Esophagus squamous epithelium (tissue), 5 donors: Measurements from ENCODE around the gene CD4. TPM values are rescaled to one million over a fixed set of nuclear protein-coding genes. Genes with fewer than 3 reads are reported as not detected.

Source experiments
- DNase-seq: peaks from one replicate; lab custom pipeline; 2025; lab: John Stamatoyannopoulos, UW
- H3K27ac ChIP-seq, 4 donors: fragments of 200-600 bp; sonication (generic); one replicate each; pipeline ENCODE4 v1.5.1; 2016 to 2019; ENCODE audit warnings: mild to moderate bottlenecking in 1 of 4
- H3K27me3 ChIP-seq, 4 donors: fragments of 200-600 bp; sonication (generic); 1 replicate in 3 of 4; 2 replicates in 1 of 4; pipeline versions ENCODE4 v1.5.1 to v1.6.0; 2017 to 2021; ENCODE audit warnings: antibody characterized with exemption in 1 of 4
- H3K36me3 ChIP-seq, 3 donors: fragments of 200-600 bp; sonication (generic); one replicate each; pipeline ENCODE4 v1.5.1; 2016 to 2019
- H3K4me1 ChIP-seq, 3 donors: fragments of 200-600 bp; sonication (generic); one replicate each; pipeline ENCODE4 v1.5.1; 2017 to 2019
- H3K4me3 ChIP-seq, 4 donors: fragments of 200-600 bp; sonication (generic); 1 replicate in 3 of 4; 2 replicates in 1 of 4; pipeline ENCODE4 v1.5.1; 2016 to 2019; ENCODE audit warnings: mild to moderate bottlenecking in 2 of 4, moderate library complexity in 1 of 4
- H3K9me3 ChIP-seq, 3 donors: fragments of 200-600 bp; sonication (generic); one replicate each; pipeline ENCODE4 v1.5.1; 2016 to 2019
- CTCF ChIP-seq, 6 experiments: fragments of 450-650 bp in 4 of 6; fragments of 200-600 bp in 2 of 6; sonication (generic) in 2 of 6; IDR thresholded peaks; one replicate each; pipeline ENCODE4 v1.5.1; 2016 to 2019; ENCODE audit warnings: antibody characterized with exemption in 6 of 6, mild to moderate bottlenecking in 4 of 6, moderate library complexity in 4 of 6
- POLR2A ChIP-seq, 4 donors: fragments of 450-650 bp; IDR thresholded peaks; one replicate each; pipeline ENCODE4 v1.6.1; 2017; ENCODE audit warnings: antibody characterized with exemption in 4 of 4, mild to moderate bottlenecking in 4 of 4, moderate library complexity in 3 of 4
- WGBS, 2 donors: methylation state at CpG; one replicate each; pipeline ENCODE4 v1.1.5; 2018; 5-methylcytosine and 5-hydroxymethylcytosine counted together
- intact Hi-C: fragments of 100-400 bp; cut with DNase I; formaldehyde crosslinking; loops from one replicate; pipeline ENCODE4 v1.15.0; 2022
- total RNA-seq, 4 donors: library from RNA; depleted of rRNA; stranded (reverse); fragments of >200 nt; gene quantifications; one replicate each; pipeline ENCODE4 v1.1.0, GENCODE V29; 2016
- donor health status: DM: yes; HTN: yes; CAD: no.

CD4 gene
- total RNA-seq, 4 donors from 2014 or later: 1.2 to 11.8 (median 5.0) TPM

GRCh38 chr12:6786416-6787094 lies 2.8 kb upstream of the CD4 start:
- Histone ChIP-seq H3K9me3 (no peaks in the 10 kb centered on the region), H3K4me1 (peaks cover 0 to 8% (median 0%) of the 10 kb centered on the region in 3 donors), H3K4me3 (no peak overlapping the region), H3K27me3 (no peaks in the 10 kb centered on the region), H3K27ac (no peak overlapping the region), H3K36me3 (no peaks in the 10 kb centered on the region)
- intact Hi-C loops: no loop called here
- 72 to 79% methylated on average over 9 of the region's 9 CpGs for WGBS, 2 donors
- TF ChIP-seq POLR2A (IDR thresholded peaks at IDR 0.05) (no peak), CTCF (IDR thresholded peaks at IDR 0.05) (no peak)
- no peak for DNase-seq

DNA sequence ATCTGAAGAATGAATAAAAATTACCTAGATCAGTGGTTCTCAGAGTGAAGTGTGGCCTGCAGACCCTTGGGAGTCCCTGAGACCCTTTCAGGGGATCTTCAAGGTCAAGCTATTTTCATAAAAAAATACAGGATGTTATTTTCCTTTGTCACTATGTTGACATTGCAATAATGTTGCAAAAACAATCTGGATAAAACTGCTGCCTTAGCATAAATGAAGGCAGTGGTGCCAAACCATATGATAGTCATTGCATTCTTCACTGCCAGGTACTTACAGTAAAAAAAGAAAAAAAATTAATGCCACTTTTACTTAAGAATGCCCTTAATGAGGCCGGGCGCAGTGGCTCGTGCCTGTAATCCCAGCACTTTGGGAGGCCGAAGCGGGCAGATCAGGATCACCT lies 2.0 kb upstream of the CD4 start:
- Histone ChIP-seq H3K4me3 (no peak overlapping the region), H3K4me1 (peaks cover 0 to 8% (median 0%) of the 10 kb centered on the region in 3 donors), H3K27me3 (no peaks in the 10 kb centered on the region), H3K9me3 (no peaks in the 10 kb centered on the region), H3K36me3 (no peaks in the 10 kb centered on the region), H3K27ac (no peak overlapping the region)
- intact Hi-C loops: no loop called here
- DNase-seq: no peak
- TF ChIP-seq CTCF (IDR thresholded peaks at IDR 0.05) (no peak), POLR2A (IDR thresholded peaks at IDR 0.05) (no peak)
- WGBS, 2 donors: 88 to 90% methylated on average over 5 of the region's 5 CpGs

DNA sequence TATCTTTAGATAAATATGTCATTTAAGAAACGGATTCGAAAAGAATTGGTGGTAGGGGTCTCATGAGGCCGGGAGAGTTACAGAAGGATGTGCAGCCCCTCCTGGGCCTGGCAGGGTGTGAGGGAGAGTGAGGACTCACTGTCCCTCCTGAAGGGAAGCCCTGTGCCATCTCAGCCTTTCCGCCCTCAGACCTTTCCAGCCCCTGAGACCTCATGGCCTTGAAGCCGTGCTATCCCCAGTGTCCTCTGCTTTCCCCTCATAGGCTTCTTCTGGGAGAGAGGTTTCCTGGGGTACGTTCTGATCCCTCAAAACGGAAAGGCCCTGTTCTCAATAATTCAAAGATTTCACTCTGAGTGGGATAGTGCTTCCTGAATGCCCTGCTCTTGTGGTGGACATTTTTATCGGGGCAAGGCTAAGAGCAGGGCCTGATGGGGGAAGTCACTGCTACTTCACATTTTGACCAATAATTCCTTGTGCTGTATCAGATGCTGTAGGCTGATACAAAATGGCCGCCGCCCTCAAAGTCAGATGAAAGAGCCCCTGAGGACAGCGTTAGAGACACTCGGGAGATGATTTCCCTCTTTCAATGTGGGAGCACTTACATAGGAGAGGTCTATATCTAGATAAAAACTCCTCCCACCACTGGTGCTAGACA lies 1.3 kb downstream of the CD4 start:
- Histone ChIP-seq H3K9me3 (no peaks in the 10 kb centered on the region), H3K27ac (peak overlapping the region in 2 of 4 donors; percentile 35 to 72), H3K4me1 (peaks cover 0 to 18% (median 6%) of the 10 kb centered on the region in 3 donors), H3K36me3 (no peaks in the 10 kb centered on the region), H3K4me3 (peak overlapping the region in 2 of 4 donors; percentile 20 to 39), H3K27me3 (no peaks in the 10 kb centered on the region)
- 77 to 84% methylated on average over 9 to 11 of the region's 12 CpGs for WGBS, 2 donors
- no peak for TF ChIP-seq CTCF (IDR thresholded peaks at IDR 0.05)
- no peak for TF ChIP-seq POLR2A (IDR thresholded peaks at IDR 0.05)
- intact Hi-C loops: no loop called here
- no peak for DNase-seq

DNA sequence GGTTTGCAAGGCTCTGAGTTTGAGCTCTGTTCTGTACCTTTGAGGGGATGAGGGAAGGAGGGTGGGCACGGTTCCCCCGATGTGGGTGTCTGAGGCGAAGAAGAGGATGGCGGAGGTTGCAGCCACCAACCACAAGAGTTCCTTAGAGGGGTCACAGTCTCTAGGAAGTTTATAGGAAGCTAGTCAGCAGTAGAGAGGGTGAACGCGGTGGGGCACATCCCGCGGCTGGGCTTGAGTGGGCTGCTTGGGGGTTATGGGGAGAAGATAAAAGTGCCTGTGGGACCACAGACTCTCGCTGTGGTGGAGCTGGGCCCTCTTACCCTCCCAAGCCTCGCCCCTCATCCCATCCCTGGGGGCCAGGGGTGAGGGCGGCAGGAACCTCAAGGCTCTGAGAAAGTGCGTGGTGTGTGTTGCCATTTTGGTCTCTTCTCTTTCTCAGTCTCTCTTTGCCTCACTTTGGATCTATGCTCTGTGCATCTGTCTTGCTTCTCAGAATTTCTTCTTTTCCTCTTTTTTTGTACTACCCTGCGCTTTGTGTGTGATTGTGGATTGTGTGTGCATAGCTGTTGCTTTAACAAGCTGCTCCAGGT lies 2.7 kb downstream of the CD4 start:
- Histone ChIP-seq H3K27ac (peak overlapping the region in 3 of 4 donors; percentile 30 to 59 (median 52)), H3K4me1 (peaks cover 0 to 18% (median 6%) of the 10 kb centered on the region in 3 donors), H3K4me3 (peak overlapping the region in 2 of 4 donors; percentile 17 to 39), H3K9me3 (no peaks in the 10 kb centered on the region), H3K36me3 (no peaks in the 10 kb centered on the region), H3K27me3 (no peaks in the 10 kb centered on the region)
- WGBS, 2 donors: 66 to 75% methylated on average over 13 of the region's 13 CpGs
- no peak for DNase-seq
- intact Hi-C loops: no loop called here
- no peak for TF ChIP-seq POLR2A (IDR thresholded peaks at IDR 0.05)
- TF ChIP-seq CTCF (IDR thresholded peaks at IDR 0.05): no peak
